Retinal pigment epithelial cell (primary cell): Measurements from ENCODE around the gene MME.

Source experiments
- DNase-seq: peaks from one replicate; pipeline ENCODE4 v3.0.0-alpha.2; 2010; ENCODE audit warnings: low read depth
- H3K4me3 ChIP-seq: 2 replicates; pipeline ENCODE4 v1.5.1; 2011; ENCODE audit warnings: mild to moderate bottlenecking, low read length, control low read depth, moderate library complexity
- CTCF ChIP-seq: conservative IDR thresholded peaks from 2 replicates; pipeline ENCODE4 v1.5.1; 2011; ENCODE audit warnings: low read depth, low read length, control low read depth, inconsistent platforms

The MME gene

GRCh38 chr3:155229086-155229485 lies 149.0 kb downstream of the MME start:
- H3K4me3 ChIP-seq, result no peak overlapping the region
- DNase-seq, result no peak
- no peak for TF ChIP-seq CTCF

DNA sequence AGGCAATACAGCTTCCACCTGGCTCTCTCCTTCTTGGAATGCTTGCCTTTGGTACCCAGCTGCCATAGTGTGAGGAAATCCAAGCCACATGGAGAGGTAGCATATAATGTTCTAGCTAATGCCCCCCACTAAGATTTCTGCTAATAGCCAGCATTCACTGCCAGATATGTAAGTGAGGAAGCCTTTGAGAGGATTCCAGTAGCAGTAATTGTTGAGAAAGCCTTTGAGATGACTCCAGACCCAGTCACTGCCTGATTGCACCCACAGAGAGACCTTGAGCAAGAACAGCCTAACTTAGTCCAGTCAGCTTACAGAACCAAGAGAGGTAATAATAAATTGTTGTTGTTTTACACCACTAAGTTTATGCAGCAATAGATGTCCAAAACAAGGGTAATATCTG lies 150.3 kb downstream of the MME start:
- no peak overlapping the region for H3K4me3 ChIP-seq
- no peak for DNase-seq
- no peak for TF ChIP-seq CTCF

- no peak overlapping the region for H3K4me3 ChIP-seq
- no peak for DNase-seq
- no peak for TF ChIP-seq CTCF
These were observed 151.7 kb downstream of the MME start for GRCh38 chr3:155231792-155232191.

DNA sequence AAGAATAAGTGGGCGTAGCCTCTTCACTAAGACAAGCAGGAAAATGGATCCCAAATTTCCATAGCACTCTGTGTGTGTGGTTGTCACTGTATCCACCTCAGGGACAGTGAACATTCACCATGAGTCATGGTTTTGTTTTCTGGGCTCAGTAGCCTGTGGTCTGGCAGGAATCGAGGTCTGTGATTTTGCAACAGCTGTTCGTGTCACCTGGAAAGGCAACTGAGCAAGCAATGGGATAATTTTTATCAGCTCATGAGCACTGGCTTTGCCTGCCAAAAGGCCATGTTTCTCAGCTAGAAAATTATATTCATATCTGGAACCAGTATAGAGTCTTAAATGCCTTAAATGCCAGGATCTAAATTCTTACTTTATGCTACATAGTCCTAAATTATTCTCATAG lies 152.5 kb downstream of the MME start:
- H3K4me3 ChIP-seq, result no peak overlapping the region
- TF ChIP-seq CTCF, result no peak
- peak; percentile 59 for DNase-seq

GRCh38 chr3:155233213-155233612 lies 153.1 kb downstream of the MME start:
- TF ChIP-seq CTCF, result no peak
- no peak overlapping the region for H3K4me3 ChIP-seq
- DNase-seq, result peak; percentile 55
